Islet of Langerhans (tissue), 1 donor: ENCODE measurements around the gene PCP2.

Source experiments
- FAIRE-seq: peaks from one replicate; lab custom pipeline; 2011; peaks lifted over from hg19 to GRCh38; lab: Jason Lieb, UNC

Gene PCP2

GRCh38 chr19:7596211-7596937, 37.1 kb downstream of the PCP2 start:
- no peak for FAIRE-seq

GRCh38 chr19:7595466-7596133, 37.9 kb downstream of the PCP2 start, which contains the start of gene CAMSAP3:
TSS of gene CAMSAP3 (plus strand) at chr19:7595863. CDS start at chr19:7596003, 140 bp downstream.
- FAIRE-seq = no peak

DNA sequence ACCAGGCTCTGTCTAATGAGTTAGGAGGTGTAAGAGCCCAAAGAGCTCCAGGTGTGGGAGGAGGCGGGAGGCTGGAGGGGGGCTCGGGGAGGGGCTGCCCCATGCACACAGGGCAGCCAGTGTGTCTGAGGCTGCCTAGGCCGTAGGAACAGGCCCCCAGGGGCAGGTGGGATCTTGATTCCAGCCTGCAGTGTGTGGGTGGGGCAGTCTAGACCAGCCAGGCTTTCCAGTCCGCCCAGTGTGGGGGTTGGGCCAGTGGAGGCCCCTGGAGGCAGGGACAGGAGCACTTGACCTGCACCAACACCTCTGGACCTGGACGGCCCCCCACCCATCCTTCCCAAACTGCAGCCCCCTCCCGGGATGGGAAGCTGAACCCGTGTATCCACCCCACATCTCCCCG, 43.3 kb downstream of the PCP2 start:
- no peak for FAIRE-seq

DNA sequence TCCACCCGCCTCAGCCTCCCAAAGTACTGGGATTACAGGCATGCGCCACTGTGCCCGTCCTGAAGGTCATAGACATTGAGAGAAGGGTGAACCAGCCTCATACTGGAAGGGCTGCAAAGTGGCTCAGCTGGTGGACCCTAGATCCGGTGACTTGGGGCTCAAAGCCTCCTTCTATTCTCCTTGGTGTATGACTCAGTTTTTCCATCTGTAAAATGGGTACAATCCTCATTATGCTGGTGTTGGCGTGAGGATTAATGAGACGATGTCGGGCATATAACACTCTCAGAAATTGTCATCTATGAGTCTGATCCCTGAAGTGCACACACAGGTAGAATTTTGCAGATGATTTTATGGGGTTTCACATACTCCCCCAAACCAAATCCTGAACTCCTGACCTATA, 43.7 kb downstream of the PCP2 start:
- no peak for FAIRE-seq

DNA sequence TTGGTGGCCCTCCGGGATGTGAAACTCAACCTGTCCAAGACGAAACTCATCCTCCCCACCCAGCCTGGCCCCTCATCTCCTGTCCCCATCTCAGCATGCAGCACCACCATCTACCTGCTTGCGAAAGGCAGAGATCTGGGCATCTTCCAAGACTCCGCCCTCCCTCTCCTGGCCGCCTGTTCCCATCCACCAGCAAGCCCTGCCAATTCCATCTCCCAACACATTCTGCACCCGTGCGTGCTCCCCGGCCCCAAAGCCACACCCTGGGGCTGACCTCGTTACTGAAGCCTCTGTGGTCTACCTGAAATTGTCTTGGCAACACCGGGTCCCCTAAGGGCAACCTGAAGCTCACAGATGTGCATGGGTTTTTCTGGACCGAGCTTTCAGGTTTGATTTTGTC, 51.1 kb downstream of the PCP2 start:
- FAIRE-seq = no peak
